GM18858 (cell line): ENCODE measurements around the gene CARNS1.

Experiments used
- ATAC-seq: cut with Tn5 transposase; IDR thresholded peaks from one replicate; pipeline ENCODE4 v1.9.1; 2021; ENCODE audit not compliant: unreplicated experiment

CARNS1 gene

GRCh38 chr11:67376063-67376820 lies 39.2 kb upstream of the CARNS1 start:
- ATAC-seq, result no peak

GRCh38 chr11:67376873-67377808 lies 38.3 kb upstream of the CARNS1 start:
- no peak for ATAC-seq

- no peak for ATAC-seq
Measured at GRCh38 chr11:67378544-67378943, 36.9 kb upstream of the CARNS1 start.

- no peak for ATAC-seq
Measured at GRCh38 chr11:67379061-67380058, 36.1 kb upstream of the CARNS1 start.

GRCh38 chr11:67381244-67381972 lies 34.1 kb upstream of the CARNS1 start:
- no peak for ATAC-seq

- ATAC-seq, result no peak
Measured at GRCh38 chr11:67382276-67383136, 33.0 kb upstream of the CARNS1 start.

GRCh38 chr11:67384851-67385366 lies 30.6 kb upstream of the CARNS1 start:
- ATAC-seq, result no peak

- ATAC-seq, result no peak
Measured at GRCh38 chr11:67387069-67387468, 28.4 kb upstream of the CARNS1 start.

- ATAC-seq, result no peak
Measured at GRCh38 chr11:67387518-67387917, 28.0 kb upstream of the CARNS1 start.

GRCh38 chr11:67389477-67389876 lies 26.0 kb upstream of the CARNS1 start:
- ATAC-seq, result no peak

GRCh38 chr11:67390947-67391303 lies 24.6 kb upstream of the CARNS1 start:
- no peak for ATAC-seq

- no peak for ATAC-seq
Measured at GRCh38 chr11:67391304-67392182, 23.9 kb upstream of the CARNS1 start, which contains the start of gene RAD9A. TSS of gene RAD9A (plus strand) at chr11:67391986. CDS start at chr11:67392045, 59 bp downstream.

GRCh38 chr11:67392183-67392715 lies 23.2 kb upstream of the CARNS1 start:
- no peak for ATAC-seq

GRCh38 chr11:67393437-67393836 lies 22.0 kb upstream of the CARNS1 start:
- no peak for ATAC-seq

- ATAC-seq, result no peak
Measured at GRCh38 chr11:67393990-67394389, 21.5 kb upstream of the CARNS1 start.

- no peak for ATAC-seq
Measured at GRCh38 chr11:67395555-67396258, 19.8 kb upstream of the CARNS1 start.

- no peak for ATAC-seq
Measured at GRCh38 chr11:67396259-67396581, 19.3 kb upstream of the CARNS1 start.
